SK-N-DZ (cell line): ENCODE data around the gene PCK2.
"Not testable (repeated sequence)": the region's sequence is repeated elsewhere in the genome, so short reads cannot be mapped to it uniquely, and the experiment has no call there.

Source experiments
- DNase-seq: peaks from one replicate; pipeline ENCODE4 v3.0.0-alpha.2; 2015; ENCODE audit warnings: low spot score

Gene PCK2

GRCh38 chr14:24093207-24093900 is 757 bp upstream of the PCK2 start:
- no peak for DNase-seq

- DNase-seq = peak; percentile 40
These were observed 745 bp downstream of the PCK2 start for GRCh38 chr14:24094841-24095270.

- peak; percentile 94 for DNase-seq
These were observed 1.4 kb downstream of the PCK2 start for GRCh38 chr14:24095271-24096068.

- no peak for DNase-seq
These were observed 2.6 kb downstream of the PCK2 start for GRCh38 chr14:24096545-24097181.

- DNase-seq = no peak
These were observed 4.3 kb downstream of the PCK2 start for GRCh38 chr14:24098229-24098926.

- no peak for DNase-seq
These were observed 5.1 kb downstream of the PCK2 start for GRCh38 chr14:24098927-24099813.

GRCh38 chr14:24100197-24100981 is 6.3 kb downstream of the PCK2 start:
- no peak for DNase-seq

- no peak for DNase-seq
These were observed 6.9 kb downstream of the PCK2 start for GRCh38 chr14:24100982-24101494.

GRCh38 chr14:24102357-24103048 is 8.4 kb downstream of the PCK2 start:
- no peak for DNase-seq

GRCh38 chr14:24103451-24103850 is 9.3 kb downstream of the PCK2 start:
- no peak for DNase-seq

- not testable (repeated sequence) for DNase-seq
These were observed 11.6 kb downstream of the PCK2 start for GRCh38 chr14:24105609-24106239.

- DNase-seq = no peak
These were observed 12.7 kb downstream of the PCK2 start for GRCh38 chr14:24106672-24107271.

GRCh38 chr14:24108336-24108874 is 14.3 kb downstream of the PCK2 start:
- no peak for DNase-seq

GRCh38 chr14:24110060-24110459 is 15.9 kb downstream of the PCK2 start:
- no peak for DNase-seq

- no peak for DNase-seq
These were observed 16.4 kb downstream of the PCK2 start for GRCh38 chr14:24110523-24110922.

- no peak for DNase-seq
These were observed 19.3 kb downstream of the PCK2 start for GRCh38 chr14:24113379-24113800.

- peak; percentile 89 for DNase-seq
These were observed 19.9 kb downstream of the PCK2 start for GRCh38 chr14:24113801-24114531.
